Measurements from ENCODE around the gene COL28A1. TPM values are rescaled to one million over a fixed set of nuclear protein-coding genes. Genes with fewer than 3 reads are reported as not detected.

COL28A1 gene
- total and polyA plus RNA-seq, 4 donors: 0.05 to 0.50 (median 0.18) TPM

DNA sequence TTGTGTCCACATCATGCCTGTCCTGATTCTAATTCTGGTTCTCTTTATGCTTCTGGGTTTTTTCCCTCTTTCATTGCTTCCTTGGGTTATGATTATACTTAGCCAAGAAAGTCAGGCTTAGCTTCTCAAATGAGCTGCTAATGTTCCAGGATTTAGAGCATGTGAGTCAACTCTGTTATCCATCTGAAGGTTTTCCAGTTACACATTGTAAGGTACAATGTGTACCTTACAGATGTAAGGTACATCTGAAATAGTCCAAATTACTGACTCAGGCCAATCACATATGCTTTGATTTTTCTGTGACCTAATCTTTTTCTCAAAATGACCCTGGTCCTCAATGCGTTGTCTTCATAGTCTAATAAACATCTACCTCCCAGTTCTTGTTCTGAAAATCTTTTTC lies 17.7 kb upstream of the COL28A1 start (continued):
- TF ChIP-seq HNF4G (IDR thresholded peaks at IDR 0.05) (no peak), YY1 (IDR thresholded peaks at IDR 0.05) (no peak), SP1 (IDR thresholded peaks at IDR 0.05) (no peak), HNF4A (conservative IDR thresholded peaks at IDR 0.05) (no peak)
- TF ChIP-seq, protein P1, sequence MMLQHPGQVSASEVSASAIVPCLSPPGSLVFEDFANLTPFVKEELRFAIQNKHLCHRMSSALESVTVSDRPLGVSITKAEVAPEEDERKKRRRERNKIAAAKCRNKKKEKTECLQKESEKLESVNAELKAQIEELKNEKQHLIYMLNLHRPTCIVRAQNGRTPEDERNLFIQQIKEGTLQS (IDR thresholded peaks at IDR 0.05): no peak

DNA sequence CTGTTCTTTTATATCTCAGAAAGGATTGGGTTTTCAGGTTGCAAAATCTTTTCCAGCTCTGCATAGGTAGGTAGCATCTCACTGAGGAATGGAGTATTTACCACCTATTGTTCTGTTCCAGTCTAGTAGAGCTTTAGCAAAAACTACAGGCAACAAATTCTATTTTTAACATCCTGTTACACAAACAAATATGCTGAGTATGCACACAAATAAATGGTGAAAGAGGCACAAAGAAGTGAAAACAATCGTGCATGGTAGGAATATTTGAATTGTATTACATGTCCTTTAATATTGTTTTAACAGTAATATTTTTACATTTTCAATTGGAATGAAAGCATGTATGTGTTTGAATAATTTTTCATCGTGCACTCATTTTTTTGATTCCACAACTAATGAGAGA lies 16.5 kb upstream of the COL28A1 start:
- WGBS: 65% methylated on average over 2 of the region's 2 CpGs
- Histone ChIP-seq H3K9me3 (ENCODE audit: control insufficient read depth in 4 of 4, low read length in 3 of 4) (no peaks in the 10 kb centered on the region), H3K9ac (ENCODE audit: low read depth in 1 of 2, low read length in 2 of 2) (no peak overlapping the region), H3K27ac (ENCODE audit: low read depth in 1 of 2, low read length in 2 of 2) (no peak overlapping the region), H3K27me3 (ENCODE audit: control insufficient read depth in 4 of 4, insufficient read depth in 4 of 4, low read length in 3 of 4) (no peaks in the 10 kb centered on the region), H3K4me3 (ENCODE audit: low read depth in 1 of 3, low read length in 3 of 3) (no peak overlapping the region), H3K4me1 (ENCODE audit: control insufficient read depth in 4 of 4, insufficient read depth in 4 of 4, low read length in 3 of 4) (peaks cover 7 to 36% (median 7%) of the 10 kb centered on the region in 4 donors), H3K36me3 (ENCODE audit: control insufficient read depth in 4 of 4, insufficient read depth in 3 of 4, low read depth in 1 of 4, low read length in 3 of 4) (no peaks in the 10 kb centered on the region)
- no peak for DNase-seq (ENCODE audit: low spot score)
- TF ChIP-seq FOXA1 (IDR thresholded peaks at IDR 0.05): no peak
- TF ChIP-seq, protein P2, sequence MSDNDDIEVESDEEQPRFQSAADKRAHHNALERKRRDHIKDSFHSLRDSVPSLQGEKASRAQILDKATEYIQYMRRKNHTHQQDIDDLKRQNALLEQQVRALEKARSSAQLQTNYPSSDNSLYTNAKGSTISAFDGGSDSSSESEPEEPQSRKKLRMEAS (IDR thresholded peaks at IDR 0.05): no peak
- no peak for TF ChIP-seq FOXA2 (IDR thresholded peaks at IDR 0.05)
- TF ChIP-seq, protein P3, sequence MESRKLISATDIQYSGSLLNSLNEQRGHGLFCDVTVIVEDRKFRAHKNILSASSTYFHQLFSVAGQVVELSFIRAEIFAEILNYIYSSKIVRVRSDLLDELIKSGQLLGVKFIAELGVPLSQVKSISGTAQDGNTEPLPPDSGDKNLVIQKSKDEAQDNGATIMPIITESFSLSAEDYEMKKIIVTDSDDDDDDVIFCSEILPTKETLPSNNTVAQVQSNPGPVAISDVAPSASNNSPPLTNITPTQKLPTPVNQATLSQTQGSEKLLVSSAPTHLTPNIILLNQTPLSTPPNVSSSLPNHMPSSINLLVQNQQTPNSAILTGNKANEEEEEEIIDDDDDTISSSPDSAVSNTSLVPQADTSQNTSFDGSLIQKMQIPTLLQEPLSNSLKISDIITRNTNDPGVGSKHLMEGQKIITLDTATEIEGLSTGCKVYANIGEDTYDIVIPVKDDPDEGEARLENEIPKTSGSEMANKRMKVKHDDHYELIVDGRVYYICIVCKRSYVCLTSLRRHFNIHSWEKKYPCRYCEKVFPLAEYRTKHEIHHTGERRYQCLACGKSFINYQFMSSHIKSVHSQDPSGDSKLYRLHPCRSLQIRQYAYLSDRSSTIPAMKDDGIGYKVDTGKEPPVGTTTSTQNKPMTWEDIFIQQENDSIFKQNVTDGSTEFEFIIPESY (IDR thresholded peaks at IDR 0.05): no peak
- TF ChIP-seq, protein P1 (IDR thresholded peaks at IDR 0.05): no peak
- no peak for TF ChIP-seq HNF4A (conservative IDR thresholded peaks at IDR 0.05)
- no peak for TF ChIP-seq HNF4G (IDR thresholded peaks at IDR 0.05)
- TF ChIP-seq, protein P4, sequence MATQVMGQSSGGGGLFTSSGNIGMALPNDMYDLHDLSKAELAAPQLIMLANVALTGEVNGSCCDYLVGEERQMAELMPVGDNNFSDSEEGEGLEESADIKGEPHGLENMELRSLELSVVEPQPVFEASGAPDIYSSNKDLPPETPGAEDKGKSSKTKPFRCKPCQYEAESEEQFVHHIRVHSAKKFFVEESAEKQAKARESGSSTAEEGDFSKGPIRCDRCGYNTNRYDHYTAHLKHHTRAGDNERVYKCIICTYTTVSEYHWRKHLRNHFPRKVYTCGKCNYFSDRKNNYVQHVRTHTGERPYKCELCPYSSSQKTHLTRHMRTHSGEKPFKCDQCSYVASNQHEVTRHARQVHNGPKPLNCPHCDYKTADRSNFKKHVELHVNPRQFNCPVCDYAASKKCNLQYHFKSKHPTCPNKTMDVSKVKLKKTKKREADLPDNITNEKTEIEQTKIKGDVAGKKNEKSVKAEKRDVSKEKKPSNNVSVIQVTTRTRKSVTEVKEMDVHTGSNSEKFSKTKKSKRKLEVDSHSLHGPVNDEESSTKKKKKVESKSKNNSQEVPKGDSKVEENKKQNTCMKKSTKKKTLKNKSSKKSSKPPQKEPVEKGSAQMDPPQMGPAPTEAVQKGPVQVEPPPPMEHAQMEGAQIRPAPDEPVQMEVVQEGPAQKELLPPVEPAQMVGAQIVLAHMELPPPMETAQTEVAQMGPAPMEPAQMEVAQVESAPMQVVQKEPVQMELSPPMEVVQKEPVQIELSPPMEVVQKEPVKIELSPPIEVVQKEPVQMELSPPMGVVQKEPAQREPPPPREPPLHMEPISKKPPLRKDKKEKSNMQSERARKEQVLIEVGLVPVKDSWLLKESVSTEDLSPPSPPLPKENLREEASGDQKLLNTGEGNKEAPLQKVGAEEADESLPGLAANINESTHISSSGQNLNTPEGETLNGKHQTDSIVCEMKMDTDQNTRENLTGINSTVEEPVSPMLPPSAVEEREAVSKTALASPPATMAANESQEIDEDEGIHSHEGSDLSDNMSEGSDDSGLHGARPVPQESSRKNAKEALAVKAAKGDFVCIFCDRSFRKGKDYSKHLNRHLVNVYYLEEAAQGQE (IDR thresholded peaks at IDR 0.05): no peak
- no peak for TF ChIP-seq RXRA (IDR thresholded peaks at IDR 0.05)
- TF ChIP-seq SP1 (IDR thresholded peaks at IDR 0.05): no peak

DNA sequence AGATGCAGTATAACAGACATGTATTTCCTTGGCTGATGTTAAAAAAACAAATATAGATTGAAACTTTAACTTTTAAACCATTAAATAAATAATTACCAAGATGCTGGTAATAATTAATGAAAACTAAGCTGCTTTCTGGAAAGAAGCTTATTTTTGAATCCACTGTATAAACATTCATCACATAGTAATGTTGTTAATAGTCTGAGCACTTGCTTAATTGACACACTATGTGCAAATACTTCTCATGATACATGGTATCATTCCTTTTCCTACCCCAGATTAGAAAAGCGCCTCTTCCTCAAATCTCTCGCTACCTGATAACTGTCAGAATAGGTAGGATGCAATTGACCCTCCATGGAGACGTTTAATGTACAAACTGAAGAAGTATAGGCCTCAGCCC lies 15.0 kb upstream of the COL28A1 start:
- Histone ChIP-seq H3K27me3 (ENCODE audit: control insufficient read depth in 4 of 4, insufficient read depth in 4 of 4, low read length in 3 of 4) (no peaks in the 10 kb centered on the region), H3K4me3 (ENCODE audit: low read depth in 1 of 3, low read length in 3 of 3) (no peak overlapping the region), H3K9ac (ENCODE audit: low read depth in 1 of 2, low read length in 2 of 2) (no peak overlapping the region), H3K27ac (ENCODE audit: low read depth in 1 of 2, low read length in 2 of 2) (no peak overlapping the region), H3K9me3 (ENCODE audit: control insufficient read depth in 4 of 4, low read length in 3 of 4) (no peaks in the 10 kb centered on the region), H3K36me3 (ENCODE audit: control insufficient read depth in 4 of 4, insufficient read depth in 3 of 4, low read depth in 1 of 4, low read length in 3 of 4) (no peaks in the 10 kb centered on the region), H3K4me1 (ENCODE audit: control insufficient read depth in 4 of 4, insufficient read depth in 4 of 4, low read length in 3 of 4) (peaks cover 7 to 36% (median 7%) of the 10 kb centered on the region in 4 donors)
- TF ChIP-seq, protein P3 (IDR thresholded peaks at IDR 0.05): no peak
- TF ChIP-seq JUND (IDR thresholded peaks at IDR 0.05) (no peak), RXRA (IDR thresholded peaks at IDR 0.05) (no peak), HNF4G (IDR thresholded peaks at IDR 0.05) (no peak), TAF1 (conservative IDR thresholded peaks at IDR 0.05) (no peak)
- TF ChIP-seq, protein P1 (IDR thresholded peaks at IDR 0.05): no peak
- no peak for DNase-seq (ENCODE audit: low spot score)
- 91% methylated on average over 3 of the region's 3 CpGs for WGBS

Measured in liver (tissue), 9 donors.